ENCODE measurements around the gene ATP11A. TPM values are rescaled to one million over a fixed set of nuclear protein-coding genes. Genes with fewer than 3 reads are reported as not detected.

ATP11A gene
- total and polyA plus RNA-seq, 9 of the 15 experiments (the other 6 are each of a cell fraction or from before 2014, with no cell fraction given) = 0.38 to 34.2 (median 4.2) TPM

- peak overlapping the region in 1 of 2 experiments; percentile 26; a peak in 1 of 4 replicates for H3K9ac ChIP-seq (ENCODE audit: insufficient read depth in 1 of 2, low read depth in 2 of 2, low read length in 2 of 2)
- no peak overlapping the region for H3K27ac ChIP-seq (ENCODE audit: extremely low read depth, low read depth, low read length)
- peaks cover 30% of the 10 kb centered on the region for H4K20me1 ChIP-seq (replicated peaks; ENCODE audit: control insufficient read depth, insufficient read depth, low read length)
- H3K27me3 ChIP-seq (ENCODE audit: control insufficient read depth in 2 of 2, insufficient read depth in 2 of 2, low read length in 2 of 2) = no peaks in the 10 kb centered on the region
- DNase-seq (ENCODE audit: extremely low read depth in 1 of 4, low spot score in 3 of 4) (no peak), FAIRE-seq (no peak), ATAC-seq (no peak)
- H3K36me3 ChIP-seq (ENCODE audit: control insufficient read depth, insufficient read depth, low read length) = no peaks in the 10 kb centered on the region
- H3K79me2 ChIP-seq (ENCODE audit: control insufficient read depth, insufficient read depth, low read length) = peaks cover 54% of the 10 kb centered on the region
- BruUV-seq (replicated peaks) = no TSS peak
- CTCF ChIA-PET (ENCODE audit: low intra/inter-chr PET ratio) = no interaction called here
- no peak overlapping the region for H3K4me3 ChIP-seq
- H3K9me3 ChIP-seq (replicated peaks; ENCODE audit: control insufficient read depth, insufficient read depth, low read depth, low read length) = no peaks in the 10 kb centered on the region
- POLR2A ChIA-PET = no interaction called here
- peaks cover 11 to 34% of the 10 kb centered on the region in 2 experiments; a peak in 4 of 5 replicates for H3K4me1 ChIP-seq (replicated peaks in 1 of 2; ENCODE audit: control insufficient read depth in 2 of 2, insufficient read depth in 2 of 2, low read length in 2 of 2)
- TF ChIP-seq RAD51 (IDR thresholded peaks at IDR 0.05; ENCODE audit: borderline replicate concordance, low read depth) = no peak
- TF ChIP-seq NR3C1 (CRISPR knock-in tag; IDR thresholded peaks at IDR 0.05) = no peak
- TF ChIP-seq ILF3 (IDR thresholded peaks at IDR 0.05; ENCODE audit: borderline replicate concordance) = no peak
- no peak for TF ChIP-seq ZBTB49 (CRISPR knock-in tag; IDR thresholded peaks at IDR 0.05; ENCODE audit: borderline replicate concordance)
- TF ChIP-seq TRIM28 (IDR thresholded peaks at IDR 0.05) = no peak
- H3K9me1 ChIP-seq (ENCODE audit: control insufficient read depth, insufficient read depth, low read length) = no peaks in the 10 kb centered on the region
- no peak overlapping the region for H3K4me2 ChIP-seq (ENCODE audit: insufficient read depth, low read length)
- 93% methylated on average over 14 of the region's 20 CpGs for WGBS (ENCODE audit: insufficient coverage, low coverage, missing lambda C conversion rate)
- H2AFZ ChIP-seq (ENCODE audit: low read depth, low read length) = no peak overlapping the region
- in situ Hi-C loops (cut with MboI) = no loop called here
- intact Hi-C loops (cut with micrococcal nuclease) = no loop called here
Measured at GRCh38 chr13:112731667-112732616, 42.1 kb downstream of the ATP11A start.
